Stimulated activated CD8-positive, alpha-beta memory T cell treated with anti-CD3 and anti-CD28 coated beads, Interleukin-2, amount 100 ng/mL, for 1 hour (primary cell): ENCODE measurements around the gene CXXC5.

Experiments used
- DNase-seq, 2 donors: peaks; one replicate each; pipeline ENCODE4 v3.0.0-alpha.2; 2020; ENCODE audit warnings: low read depth in 2 of 2

CXXC5 gene

DNA sequence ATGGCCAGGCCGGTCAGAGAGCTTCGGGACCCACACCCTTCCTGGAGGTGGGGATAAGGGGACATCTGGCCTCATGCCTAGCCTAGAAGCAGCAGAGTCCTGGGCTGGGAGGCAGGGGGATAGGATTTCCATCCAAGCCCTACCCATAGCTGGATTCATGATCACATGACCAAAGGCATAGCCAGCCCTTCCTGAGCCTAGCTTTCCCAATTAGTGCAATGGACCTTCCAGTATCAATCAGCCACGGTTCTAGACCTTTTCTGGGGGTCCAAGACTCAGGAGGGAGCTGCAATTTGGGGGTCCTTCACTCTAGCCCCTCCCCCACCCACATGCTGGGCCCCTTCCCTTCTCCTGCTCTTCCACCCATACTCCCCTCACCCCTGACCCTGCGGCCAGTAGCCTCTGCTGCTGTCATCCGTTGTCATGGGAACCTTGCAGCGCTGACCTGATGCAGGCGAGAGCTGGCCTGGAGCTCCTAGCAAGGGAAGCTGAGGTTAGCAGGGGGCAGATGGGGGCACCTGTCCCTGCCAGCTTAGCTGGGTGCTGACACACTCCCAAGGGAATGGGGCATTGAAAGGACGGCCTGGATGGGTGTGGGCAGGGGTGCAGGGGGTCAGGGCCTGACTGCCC lies 44.6 kb downstream of the CXXC5 start:
- DNase-seq: no peak

DNA sequence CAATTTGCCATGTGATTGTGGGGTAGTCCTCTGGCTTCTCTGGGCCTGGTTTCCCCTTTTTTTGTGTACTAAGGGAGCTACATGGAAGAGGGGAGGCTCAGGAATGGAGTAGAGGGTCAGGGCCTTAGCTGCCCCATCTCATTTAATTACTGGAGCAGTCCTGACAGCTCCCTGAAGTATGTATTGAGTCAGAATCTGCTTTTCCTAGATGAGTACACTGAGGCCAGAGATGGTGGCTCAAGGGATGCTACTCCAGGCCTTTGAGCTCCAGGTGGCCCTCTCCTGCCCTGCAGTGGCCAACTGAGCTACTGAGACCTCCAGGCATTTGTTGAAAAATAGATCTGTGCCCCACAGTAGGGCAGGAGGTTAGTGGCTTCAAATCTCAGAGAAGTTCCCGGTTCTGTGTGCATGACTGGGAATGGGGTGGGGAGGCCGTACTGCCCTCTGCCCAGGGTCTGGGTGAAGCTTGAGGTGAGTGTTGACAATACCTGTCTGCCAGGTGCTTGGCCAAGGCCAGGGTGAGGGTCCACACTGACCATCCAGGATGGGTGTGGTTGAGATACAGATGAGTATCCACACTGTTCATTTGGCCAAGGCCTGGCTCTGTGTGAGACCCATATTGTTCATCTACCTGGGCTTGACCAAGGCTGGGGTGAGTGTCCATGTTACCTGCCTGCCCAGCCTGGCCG lies 45.7 kb downstream of the CXXC5 start:
- no peak for DNase-seq

DNA sequence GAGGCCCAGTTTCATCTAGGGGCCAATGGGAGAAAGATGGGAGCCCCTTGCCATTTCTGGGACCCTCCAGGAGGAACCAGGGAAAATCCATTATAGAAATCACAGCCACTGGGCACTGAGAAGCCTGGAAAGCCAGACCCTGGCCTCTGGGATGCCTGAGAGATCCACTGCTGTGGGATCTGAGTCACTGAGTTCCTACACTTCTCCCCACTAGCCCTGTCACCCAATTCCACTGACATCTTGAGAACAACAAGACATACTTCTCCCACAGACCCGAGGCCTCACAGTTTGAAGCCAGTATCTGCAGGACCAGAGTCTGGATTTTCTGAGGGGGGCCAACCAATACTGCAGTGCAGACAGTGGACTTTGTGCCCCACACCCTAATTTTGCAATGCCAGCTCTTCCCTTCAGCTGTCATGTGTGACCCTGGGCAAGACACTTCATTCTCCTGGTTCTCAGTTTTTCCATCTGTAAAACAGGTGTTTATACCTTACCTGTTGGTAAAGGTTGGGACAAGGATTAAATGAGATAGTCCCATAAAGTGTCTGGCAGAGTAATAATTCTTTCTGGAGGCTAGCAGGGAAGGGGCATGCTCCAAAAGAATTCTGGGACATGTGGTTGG lies 46.5 kb downstream of the CXXC5 start:
- DNase-seq: no peak

DNA sequence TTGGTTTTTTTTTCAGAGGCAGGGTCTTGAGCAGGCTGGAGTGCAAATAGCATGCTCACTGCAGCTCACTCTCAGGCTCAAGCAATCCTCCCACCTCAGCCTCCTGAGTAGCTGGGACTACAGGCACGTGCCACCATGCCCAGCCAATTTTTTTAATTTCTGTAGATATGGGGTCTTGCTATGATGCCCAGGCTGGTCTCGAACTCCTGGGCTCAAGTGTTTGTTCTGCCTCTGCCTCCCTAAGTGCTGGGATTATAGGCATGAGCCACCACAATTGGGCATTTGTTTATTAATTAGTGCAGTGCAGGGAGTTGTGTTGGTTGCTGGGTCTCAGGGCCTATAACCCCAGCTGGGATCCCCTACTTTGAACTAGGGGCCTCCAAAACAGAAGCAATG lies 47.0 kb downstream of the CXXC5 start:
- DNase-seq: no peak

DNA sequence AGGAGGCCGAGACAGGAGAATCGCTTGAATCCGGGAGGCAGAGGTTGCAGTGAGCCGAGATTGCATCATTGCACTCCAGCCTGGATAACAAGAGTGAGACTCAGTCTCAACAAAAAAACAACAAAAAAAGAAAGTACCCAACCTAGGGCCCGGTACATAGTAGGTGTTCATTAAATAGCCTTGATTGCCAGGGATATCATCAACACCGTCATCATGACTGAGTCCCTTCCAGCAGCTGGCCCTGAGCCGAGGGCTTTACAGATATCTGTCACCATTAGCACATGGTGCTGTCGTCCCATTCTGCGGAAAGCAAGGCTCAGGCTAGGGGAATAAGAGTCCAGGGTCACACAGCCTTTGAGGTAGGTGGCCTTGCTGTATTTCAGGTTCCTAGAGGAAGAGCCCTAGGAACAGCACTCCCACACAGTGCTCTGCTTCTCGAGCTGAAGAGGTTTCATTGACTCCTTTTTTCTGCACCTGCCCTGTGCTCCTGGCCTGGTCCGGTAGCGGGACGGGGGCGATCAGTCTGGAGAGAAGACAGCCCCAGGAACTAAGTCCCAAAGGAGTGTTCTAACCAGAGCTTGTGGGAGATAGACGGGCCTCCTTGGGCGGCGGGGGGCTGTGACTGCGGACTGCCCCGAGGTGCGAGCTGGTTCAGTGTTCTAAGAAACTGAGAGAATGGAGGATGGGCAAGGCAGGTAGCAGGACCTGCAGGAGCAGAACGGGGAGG lies 48.2 kb downstream of the CXXC5 start:
- no peak for DNase-seq

DNA sequence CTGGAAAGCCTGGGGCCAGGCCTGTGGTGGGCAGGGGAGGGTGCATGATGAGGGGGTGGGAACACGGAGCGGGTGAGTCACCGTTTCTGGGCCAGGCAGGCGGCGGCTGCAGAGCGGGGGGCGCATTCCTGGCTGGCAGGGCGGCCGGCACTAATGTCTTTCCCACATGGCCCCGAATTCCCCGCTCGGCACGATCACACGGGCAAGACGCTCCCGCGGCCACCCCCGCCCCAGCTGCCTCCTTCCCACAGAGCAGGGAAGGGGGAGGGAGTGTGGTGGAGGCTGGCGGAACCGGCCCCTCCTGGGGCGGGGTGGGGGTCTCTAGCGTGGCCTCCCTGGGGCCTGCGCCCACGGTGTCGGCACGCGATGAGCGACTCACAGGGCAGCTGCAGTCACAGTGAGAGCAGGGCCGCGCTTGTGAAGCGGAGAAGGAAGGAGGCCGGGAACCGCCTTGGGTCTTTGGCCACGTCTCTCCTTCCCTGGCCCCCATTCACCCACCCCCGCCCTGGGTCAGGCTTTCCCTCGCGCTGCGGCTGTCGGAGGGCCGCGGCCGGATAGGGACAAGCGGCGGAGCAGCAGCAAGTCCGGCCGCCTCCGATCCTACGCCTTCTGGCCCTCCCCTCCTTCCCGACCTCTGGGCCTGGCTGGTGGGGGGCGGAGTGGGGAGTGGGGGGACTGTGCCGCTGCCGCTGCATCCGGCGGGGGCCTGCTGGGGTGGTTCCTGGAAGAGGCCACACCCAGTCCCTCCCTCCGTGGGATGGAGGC lies 48.9 kb downstream of the CXXC5 start:
- no peak for DNase-seq

DNA sequence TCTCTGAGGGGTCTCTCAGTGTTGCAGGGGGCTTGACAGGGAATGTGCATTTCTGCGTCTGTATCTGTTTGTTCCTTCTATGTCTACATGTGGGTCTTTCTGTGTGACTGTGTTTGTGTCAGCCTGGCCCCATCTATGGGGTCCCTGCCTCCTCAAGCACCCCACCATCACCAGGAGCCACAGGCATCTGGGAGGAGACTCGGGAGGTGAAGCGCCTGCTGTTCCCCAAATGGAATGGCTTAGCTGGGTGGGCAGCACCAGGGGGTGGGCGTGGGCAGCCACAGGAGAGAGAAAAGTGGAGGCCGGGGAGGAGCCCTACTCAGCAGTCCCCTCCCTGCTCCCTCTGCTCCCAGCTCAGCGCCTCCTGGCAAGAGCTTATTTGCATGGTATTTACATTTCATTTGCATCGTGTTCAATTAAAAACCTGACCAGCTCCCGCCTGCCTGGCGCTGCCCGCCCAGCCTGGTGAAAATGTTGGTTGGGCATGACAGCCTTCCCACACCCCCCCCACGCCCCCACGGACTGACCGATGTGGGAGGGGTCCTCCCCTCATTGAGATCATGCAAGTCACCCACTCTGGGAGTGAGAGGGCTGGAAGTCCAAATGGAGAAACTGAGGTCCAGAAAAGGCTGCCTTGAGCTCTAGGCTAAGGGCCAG lies 50.5 kb downstream of the CXXC5 start:
- DNase-seq: no peak

DNA sequence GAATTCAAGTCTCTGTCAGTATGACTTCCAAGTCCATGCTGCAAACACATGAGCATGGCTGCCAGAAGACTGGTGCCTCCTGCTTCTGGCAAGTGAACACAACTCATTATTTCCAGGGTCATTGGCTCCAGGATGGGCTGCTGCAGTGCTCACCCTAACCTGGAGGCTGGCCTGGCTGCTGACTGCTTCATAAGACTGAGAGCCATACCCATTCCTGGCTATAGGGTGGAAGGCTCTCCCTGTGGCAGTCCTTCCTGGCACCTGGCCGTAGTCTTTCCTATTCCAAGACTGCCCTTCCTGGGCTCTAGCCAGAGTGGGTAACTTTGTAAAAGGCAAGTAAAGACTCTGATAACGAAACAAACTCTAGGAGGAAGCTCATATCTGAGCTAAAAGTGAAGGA lies 51.2 kb downstream of the CXXC5 start:
- no peak for DNase-seq

DNA sequence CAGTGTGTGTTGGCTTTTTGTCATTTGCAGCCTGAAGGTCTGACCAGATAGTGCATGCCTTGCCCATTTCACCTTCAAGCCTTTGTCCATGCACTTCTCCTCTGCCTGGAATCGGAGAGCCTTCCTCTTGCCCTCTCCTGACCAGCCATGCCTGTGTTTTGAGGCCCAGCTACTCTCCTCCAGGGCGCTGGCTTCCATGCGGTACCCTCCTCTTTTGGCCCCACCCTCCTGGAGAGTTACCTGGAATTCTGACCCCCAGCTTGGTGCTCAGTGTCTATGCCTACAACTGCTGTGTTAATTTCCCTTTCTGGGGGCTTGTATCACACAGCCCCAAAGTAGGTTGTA lies 52.5 kb downstream of the CXXC5 start:
- DNase-seq: no peak

DNA sequence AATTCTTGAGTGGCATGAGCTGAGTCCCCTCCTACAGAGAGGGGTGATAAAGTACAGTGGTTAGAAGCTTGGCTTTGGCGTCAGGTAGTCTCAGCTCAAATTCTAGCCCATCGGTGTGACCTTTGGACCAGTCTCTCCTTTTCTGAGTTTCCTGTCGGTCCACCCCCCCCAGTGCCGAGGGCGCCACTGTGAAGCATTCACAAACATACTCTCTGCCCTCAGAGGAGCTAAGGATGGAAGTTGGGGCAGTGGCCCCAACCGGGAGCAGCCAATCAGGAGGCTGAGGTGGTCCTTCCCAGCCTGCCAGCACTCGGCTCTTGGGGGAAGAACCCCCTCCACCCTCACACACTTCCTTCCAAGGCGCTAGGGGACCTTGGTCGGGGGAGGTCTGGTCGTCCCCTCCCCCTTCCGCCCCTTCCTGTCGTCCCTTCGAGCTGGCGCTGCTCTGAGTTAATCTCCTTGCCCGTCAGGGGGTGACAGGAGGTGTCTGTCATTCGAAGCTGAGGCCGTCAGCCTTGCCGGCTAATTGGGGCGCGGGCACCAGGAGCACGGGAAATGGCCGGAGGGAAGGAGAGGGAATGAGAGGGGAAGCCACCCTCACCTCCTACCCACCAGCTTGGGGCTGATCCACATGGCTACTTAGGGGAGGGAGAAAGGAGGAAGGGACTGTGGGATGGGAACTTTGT lies 53.0 kb downstream of the CXXC5 start:
- no peak for DNase-seq

DNA sequence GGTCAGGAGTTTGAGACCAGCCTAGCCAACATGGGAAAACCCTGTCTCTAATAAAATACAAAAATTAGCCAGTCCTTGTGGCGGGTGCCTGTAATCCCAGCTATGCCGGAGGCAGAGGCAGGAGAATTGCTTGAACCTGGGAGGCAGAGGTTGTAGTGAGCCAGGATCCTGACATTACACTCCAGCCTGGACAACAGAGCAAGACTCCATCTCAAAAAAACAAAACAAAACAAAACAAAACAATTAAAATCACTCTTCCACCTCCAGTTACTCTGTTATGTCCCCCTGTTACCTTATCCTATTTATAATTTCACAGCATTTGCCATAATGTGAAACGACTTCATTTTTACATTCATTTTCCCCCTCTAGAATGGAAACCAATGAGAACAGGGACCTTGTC lies 54.4 kb downstream of the CXXC5 start:
- no peak for DNase-seq

DNA sequence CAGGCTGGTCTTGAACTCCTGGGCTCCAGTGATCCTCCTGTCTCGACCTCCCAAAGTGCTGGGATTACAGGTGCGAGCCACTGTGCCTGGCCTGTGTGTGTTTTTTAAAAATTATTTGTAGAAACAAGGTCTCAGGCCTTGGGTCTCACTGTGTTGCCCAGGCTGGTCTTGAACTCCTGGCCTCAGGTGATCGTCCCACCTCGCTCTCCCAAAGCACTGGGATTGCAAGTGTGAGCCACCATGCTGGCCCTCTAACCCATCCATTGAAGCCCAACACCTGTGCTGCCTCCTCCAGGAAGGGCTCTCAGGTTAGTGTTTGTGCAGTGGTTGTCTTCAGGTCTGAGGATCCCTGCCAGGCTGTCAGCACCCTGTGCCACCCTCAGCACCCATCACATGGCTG lies 56.6 kb downstream of the CXXC5 start:
- DNase-seq: no peak

DNA sequence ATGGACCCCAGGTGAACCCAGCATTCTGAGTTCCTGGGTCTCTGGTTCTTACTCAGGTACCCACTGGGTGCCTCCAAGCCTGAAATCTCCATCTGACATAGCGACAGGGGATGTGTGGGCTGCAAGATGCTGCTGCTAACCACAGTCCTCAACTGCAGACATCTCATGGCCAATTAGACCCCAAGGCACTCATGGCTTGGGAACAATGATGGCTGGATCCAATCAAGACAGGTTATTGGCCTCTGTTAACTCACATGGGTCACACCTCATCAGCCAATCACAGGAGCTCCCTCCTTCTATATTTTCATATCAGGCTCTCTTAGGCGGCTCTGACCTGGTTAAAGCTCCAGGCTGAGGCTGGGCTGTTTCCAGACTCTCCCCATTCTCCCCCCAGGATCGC lies 57.0 kb downstream of the CXXC5 start:
- DNase-seq: no peak

DNA sequence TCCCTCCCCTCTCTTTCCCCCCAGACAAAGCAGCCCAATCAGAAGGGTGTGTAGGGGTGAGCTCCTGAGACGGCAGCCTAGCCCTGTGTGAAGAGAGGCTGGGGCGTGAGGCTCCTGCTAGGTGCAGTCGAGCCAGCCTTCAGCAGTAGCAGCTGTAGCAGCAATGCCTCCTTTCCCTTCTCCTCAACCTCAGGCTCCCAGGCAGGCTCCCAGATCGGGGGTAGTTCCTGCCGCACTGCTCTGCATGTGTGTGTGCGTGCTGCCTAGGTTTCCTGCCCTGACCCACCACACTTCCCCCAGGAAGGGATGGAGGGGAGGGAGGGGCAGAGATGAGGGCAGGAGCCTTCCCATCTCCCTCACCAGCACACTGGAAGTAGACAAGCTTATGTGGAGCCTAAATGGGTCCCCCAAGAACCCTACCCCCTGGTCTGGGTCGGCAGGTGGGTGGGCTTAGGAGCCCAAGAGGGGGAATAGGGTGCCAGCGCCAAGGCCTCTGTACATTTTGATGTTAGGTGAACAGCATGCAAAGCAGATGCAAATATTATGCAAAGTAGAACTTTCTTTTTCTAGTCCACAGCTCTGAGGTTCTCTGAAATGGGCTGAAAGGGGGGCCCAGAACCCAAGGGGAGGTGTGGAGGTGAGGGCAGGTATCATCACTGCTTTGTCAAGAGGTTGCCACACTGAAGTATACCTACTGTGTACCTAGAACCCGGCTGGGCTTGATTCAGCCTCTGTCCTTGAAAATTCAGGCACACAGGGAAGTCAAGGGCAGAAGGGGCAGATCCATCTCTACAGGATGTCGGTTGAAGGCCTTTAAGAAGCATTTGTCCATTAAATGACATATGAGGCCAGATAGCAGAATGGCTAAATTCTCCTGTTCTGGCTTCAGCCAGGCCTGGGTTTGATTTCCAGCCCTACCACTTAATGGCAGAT lies 57.8 kb downstream of the CXXC5 start:
- DNase-seq: no peak

DNA sequence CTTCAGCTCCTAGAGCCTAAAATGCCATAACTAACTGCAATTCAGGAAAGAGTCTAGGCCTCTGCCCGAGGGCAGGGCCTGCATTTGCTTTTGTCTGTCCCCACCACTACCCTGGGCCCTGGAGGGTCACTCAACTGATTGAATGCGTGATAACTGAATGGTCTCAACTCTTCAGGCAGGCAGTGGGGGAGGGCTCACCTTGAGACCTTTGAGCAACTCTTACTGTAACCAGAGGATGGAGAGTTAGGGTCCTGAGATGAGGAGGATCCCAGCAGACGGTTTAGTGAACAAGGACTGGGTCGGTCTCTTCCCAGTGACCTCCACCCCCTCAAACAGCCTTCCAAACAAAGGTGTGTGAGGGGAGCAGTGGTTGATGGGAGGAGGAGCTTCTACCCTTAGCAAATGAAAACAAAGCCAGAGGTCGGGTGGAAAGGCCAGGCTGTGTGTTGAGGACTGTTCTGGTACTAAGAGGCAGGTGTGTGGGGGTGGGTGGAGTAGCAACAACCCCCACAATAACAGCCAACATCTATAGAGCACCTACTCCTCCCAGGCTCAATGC lies 59.4 kb downstream of the CXXC5 start:
- no peak for DNase-seq

DNA sequence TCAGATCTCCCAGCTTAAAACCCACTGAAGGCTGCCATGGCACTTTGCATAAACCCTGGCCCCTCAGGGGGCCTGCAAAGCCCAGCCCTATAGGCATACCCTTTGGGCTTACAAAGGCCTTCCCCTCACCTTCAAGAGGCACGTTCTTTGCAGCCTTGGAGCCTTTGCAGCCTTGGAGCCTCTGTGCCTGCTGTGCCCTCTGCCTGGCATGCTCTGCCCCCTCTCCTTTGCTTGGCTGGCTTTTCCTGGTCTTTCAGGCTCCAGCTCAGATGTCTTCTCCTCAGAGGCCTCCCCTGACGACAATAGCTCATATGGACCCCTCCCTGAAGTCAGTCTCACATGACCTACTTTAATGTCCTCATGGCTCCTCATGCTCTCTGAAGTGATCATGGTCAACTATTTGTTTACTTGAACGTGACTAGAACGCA lies 60.3 kb downstream of the CXXC5 start:
- DNase-seq: no peak

DNA sequence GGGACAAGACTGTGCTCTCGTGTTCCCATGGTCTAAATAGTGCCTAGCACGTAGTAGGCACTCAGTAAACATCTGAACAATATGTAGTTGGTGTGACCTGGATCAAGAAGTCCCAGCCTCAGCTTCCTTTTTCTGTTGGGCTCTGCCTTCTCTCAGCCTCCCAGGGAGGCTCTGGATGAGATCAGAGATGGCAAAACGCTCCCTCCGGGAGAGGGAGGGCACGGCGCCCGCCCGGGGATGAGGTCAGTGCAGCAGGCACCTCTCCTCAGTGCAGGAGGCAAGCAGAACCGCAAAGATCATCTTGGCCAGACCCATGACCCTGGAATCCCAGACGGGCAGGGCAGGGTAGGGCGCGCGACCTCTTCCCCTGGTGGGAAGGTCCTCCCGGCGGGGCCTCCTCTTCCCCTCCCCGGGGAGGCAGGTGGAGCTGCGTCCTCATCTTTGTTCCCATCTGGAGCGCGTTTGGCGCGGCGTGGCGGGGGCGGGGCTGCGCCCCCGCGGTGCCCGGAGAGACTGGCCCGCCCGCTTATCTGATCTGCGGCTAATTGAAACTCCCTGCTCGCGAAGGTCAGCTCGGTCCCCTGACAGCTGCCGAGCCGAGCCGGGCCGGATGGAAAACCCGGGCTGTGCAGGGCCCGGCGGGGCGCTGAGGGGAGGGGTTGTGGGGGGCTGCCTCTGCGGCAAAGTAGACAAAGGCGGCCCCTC lies 60.9 kb downstream of the CXXC5 start:
- DNase-seq: no peak

DNA sequence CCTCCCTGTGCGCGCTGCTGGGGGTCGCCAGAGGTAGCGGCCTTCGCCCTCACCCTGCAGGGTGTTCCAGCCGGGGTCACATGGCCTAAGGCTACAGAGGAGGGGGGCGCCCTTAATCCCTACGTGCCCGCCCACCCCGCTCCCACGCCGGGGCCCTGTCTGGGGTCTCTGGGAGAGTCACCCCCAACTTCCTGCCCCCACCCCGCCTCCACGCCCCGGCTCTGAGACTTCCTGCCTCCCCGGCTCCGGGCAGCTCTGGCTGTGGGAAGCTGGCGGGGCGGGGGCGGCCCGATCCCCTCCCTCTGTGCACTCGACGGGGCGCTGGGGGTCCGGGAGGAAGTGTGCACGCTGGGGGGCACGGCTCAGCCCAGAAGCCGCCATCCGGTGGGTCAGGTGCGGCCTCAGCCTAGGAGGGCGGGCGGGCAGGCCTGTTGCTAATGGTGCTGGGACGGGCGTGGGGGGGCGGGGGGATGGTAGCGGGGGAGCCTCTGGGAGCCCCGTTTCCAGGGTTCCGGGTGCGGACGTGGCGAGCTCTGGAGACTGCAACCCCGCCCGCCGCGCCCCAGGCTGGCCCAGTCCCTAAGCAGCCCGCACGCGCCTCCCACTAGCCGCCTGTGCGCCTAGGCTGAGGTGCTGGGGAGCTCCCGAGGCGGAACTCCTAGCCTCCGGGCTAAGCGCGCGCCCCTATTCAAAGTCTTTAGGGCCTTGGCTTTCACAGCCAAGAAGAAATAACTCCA lies 61.6 kb downstream of the CXXC5 start:
- no peak for DNase-seq
